H1 (cell line): Measurements from ENCODE around the gene SPATS2. TPM values are rescaled to one million over a fixed set of nuclear protein-coding genes. Genes with fewer than 3 reads are reported as not detected.

Experiments used
- CEBPB ChIP-seq: IDR thresholded peaks from 2 replicates; pipeline ENCODE4 v1.6.1; 2012; ENCODE audit warnings: low read depth, low read length
- CTBP2 ChIP-seq: IDR thresholded peaks from 2 replicates; pipeline ENCODE4 v1.7.0; 2011; ENCODE audit warnings: borderline replicate concordance, mild to moderate bottlenecking, moderate library complexity, mixed read lengths, low read length; ENCODE audit not compliant: insufficient read depth, insufficient read length
- EGR1 ChIP-seq: IDR thresholded peaks from 2 replicates; pipeline ENCODE4 v1.6.1; 2011; ENCODE audit warnings: low read depth, low read length, borderline replicate concordance
- HDAC2 ChIP-seq, 2 experiments: fragments of 300-600 bp in 1 of 2; sonication (generic) in 1 of 2; IDR thresholded peaks; 2 replicates each; pipeline ENCODE4 v1.6.1; 2011 to 2012; ENCODE audit warnings: low read depth in 2 of 2, low read length in 2 of 2, mild to moderate bottlenecking in 2 of 2, moderate library complexity in 2 of 2, borderline replicate concordance in 1 of 2, inconsistent platforms in 1 of 2
- KDM4A ChIP-seq: IDR thresholded peaks from one replicate; pipeline ENCODE4 v1.7.1; 2012; ENCODE audit warnings: low read depth, mild to moderate bottlenecking, moderate library complexity, low read length, inconsistent platforms; ENCODE audit not compliant: severe bottlenecking
- NRF1 ChIP-seq: IDR thresholded peaks from 2 replicates; pipeline ENCODE4 v1.6.1; 2011; ENCODE audit warnings: mild to moderate bottlenecking, low read depth, low read length, improper control_type of control experiment
- POLR2AphosphoS5 ChIP-seq: IDR thresholded peaks from 2 replicates; pipeline ENCODE4 v1.6.1; 2011; ENCODE audit warnings: low read depth, low read length
- RNF2 ChIP-seq: fragments of 200-900, 300-1000 bp; sonication (generic); IDR thresholded peaks from 2 replicates; pipeline ENCODE4 v1.7.1; 2016; ENCODE audit warnings: borderline replicate concordance, low read depth, mild to moderate bottlenecking, antibody characterized with exemption, low read length; ENCODE audit not compliant: poor library complexity, severe bottlenecking; ENCODE audit errors: missing control alignments
- RXRA ChIP-seq: IDR thresholded peaks from 2 replicates; pipeline ENCODE4 v1.6.1; 2011; ENCODE audit warnings: low read depth, mild to moderate bottlenecking, low read length, moderate library complexity; ENCODE audit not compliant: insufficient read depth
- SRF ChIP-seq: IDR thresholded peaks from 2 replicates; pipeline ENCODE4 v1.6.1; 2011; ENCODE audit warnings: mild to moderate bottlenecking, low read depth, low read length, moderate library complexity
- SUZ12 ChIP-seq: fragments of 200-600 bp; sonication (generic); IDR thresholded peaks from 2 replicates; pipeline ENCODE4 v1.6.1; 2012; ENCODE audit warnings: mild to moderate bottlenecking, inconsistent platforms, low read length, moderate library complexity, mixed read lengths
- ZNF274 ChIP-seq: IDR thresholded peaks from 2 replicates; pipeline ENCODE4 v1.7.0; 2012; ENCODE audit warnings: low read length, borderline replicate concordance; ENCODE audit errors: extremely low read depth
- polyA plus RNA-seq, 7 experiments: library from polyadenylated mRNA; depleted of rRNA in 3 of 7; stranded (reverse) in 5 of 7; unstranded in 2 of 7; fragments of >200 nt in 5 of 7; fragments of 200-250 nt in 2 of 7; gene quantifications; 1 replicate in 5 of 7; 2 replicates in 1 of 7; 4 replicates in 1 of 7; pipeline versions ENCODE4 v1.2.1 to v1.2.3, GENCODE V29; 2011 to 2013; ENCODE audit warnings: missing spikeins in 2 of 7, mixed read lengths in 2 of 7
- total RNA-seq: library from RNA; stranded (reverse); fragmentation: NEBNext Ultra II Directional; extraction: Animal tissue kit (Norgen Biotek cat#: 25700); gene quantifications from 2 replicates; pipeline ENCODE4 v1.2.1, GENCODE V29; 2021
- TF ChIP-seq, protein P1 (sequence below): IDR thresholded peaks from 2 replicates; pipeline ENCODE4 v1.6.1; 2012; ENCODE audit warnings: inconsistent platforms

The SPATS2 gene
- total and polyA plus RNA-seq, 2 of the 8 experiments (the other 6 are each of a cell fraction or from before 2014, with no cell fraction given), result 19.2 to 24.5 TPM

DNA sequence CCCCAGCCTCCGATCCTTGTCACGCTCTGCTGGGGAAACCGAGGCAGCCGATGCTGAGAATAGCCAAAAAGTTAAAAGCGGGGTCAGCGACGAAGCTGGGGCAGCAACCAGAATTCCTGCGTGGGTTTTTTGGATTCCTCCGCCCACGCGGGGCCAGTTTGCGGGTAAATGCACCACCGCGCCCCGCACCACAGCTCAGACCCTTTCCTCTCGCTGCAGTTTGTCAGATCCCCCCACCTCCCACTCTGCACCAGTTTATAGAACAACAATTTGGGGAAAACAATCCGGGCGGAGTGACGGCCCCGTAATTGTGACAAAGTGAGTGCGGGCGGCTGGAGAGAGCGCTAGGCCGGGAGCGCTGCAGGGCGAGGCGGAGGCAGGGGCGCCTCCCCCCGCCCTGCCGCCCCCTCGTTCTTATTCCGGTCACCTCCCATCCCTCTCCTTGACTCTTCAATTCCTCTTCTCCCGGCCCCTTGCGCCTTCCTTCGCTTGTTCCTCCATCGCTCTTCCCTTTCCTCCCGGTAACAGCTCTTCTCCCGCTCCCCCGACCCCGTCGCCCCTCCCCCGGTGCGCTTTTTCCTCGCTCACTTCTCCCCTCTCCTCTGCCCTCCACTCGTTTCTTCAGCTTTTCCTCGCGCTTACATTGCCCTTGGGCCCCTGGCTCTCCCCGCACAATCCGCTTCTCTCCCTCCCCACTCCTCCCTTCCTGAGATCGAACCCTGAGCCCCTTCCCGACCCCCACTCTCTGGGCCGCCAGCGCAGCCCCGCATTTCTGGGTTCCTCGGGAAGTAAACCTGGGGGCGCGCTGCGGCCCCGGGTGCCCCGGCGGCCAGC is 21.2 kb upstream of the SPATS2 start (continued):
- TF ChIP-seq RNF2 (peak; percentile 26), EGR1 (peak; percentile 29; the same call in 1 of the 2 replicates), CEBPB (no peak), KDM4A (peak; percentile 33), SRF (no peak), ZNF274 (no peak), HDAC2 (IDR thresholded peaks at IDR 0.05; ENCODE audit: borderline replicate concordance in 1 of 2, low read depth in 2 of 2, low read length in 2 of 2) (no peak), RXRA (no peak), POLR2AphosphoS5 (no peak), NRF1 (no peak), SUZ12 (peak; percentile 91), CTBP2 (peak; percentile 81)
- TF ChIP-seq, protein P1, sequence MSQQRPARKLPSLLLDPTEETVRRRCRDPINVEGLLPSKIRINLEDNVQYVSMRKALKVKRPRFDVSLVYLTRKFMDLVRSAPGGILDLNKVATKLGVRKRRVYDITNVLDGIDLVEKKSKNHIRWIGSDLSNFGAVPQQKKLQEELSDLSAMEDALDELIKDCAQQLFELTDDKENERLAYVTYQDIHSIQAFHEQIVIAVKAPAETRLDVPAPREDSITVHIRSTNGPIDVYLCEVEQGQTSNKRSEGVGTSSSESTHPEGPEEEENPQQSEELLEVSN, result no peak
